ENCODE data around the gene ALDH1A3.
A peak's percentile ranks its signal among the peaks of the same experiment; 100 is the strongest.

ALDH1A3 gene

DNA sequence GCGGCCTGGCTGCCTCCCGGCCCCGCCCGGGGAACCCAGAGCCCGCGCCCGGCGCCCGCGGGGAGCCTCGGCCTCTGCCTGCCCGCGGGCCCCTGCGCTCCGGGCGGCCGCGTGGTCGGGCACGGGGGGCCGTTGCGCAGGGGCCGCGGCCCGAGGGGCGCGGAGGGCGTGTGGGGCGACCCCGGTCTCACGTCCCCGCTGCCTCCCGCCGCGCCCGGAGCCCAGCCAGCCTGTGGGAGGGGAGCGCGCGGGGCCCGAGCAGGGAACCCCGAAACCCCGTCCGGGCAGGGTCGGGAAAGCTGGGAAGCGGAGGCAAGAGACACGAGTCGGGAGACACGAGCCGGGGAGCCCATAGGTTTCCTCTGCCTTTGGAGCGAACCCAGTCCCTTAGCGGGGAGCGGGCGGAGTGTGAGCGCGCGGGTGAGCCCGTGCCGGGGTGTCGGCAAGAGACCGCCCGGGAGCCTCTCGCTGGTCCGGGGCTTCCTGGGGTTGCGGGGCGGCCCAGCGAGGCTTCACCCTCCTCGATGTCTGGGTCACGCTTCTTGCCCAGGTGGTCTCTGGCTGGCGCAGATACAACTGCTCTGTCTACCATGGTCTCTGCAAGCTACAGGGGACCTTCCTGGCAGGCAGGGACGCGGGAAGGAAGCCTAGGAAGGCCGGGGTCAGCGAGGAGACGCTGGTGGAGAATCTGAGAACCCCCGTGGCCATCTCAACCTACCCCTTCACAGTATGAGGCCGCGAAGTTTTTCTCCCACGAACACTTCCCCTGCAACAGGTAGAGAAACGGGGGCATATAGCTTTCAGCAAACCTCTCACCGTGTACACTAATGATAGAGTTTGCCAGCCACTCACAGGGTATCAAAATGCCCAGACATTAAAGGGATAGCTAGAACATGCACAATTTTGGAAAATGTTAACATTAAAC is 40.1 kb downstream of the ALDH1A3 start:
- WGBS (ENCODE audit: extremely low coverage, insufficient coverage, insufficient read length) = no CpG with 5 or more reads among the region's 80 CpGs

DNA sequence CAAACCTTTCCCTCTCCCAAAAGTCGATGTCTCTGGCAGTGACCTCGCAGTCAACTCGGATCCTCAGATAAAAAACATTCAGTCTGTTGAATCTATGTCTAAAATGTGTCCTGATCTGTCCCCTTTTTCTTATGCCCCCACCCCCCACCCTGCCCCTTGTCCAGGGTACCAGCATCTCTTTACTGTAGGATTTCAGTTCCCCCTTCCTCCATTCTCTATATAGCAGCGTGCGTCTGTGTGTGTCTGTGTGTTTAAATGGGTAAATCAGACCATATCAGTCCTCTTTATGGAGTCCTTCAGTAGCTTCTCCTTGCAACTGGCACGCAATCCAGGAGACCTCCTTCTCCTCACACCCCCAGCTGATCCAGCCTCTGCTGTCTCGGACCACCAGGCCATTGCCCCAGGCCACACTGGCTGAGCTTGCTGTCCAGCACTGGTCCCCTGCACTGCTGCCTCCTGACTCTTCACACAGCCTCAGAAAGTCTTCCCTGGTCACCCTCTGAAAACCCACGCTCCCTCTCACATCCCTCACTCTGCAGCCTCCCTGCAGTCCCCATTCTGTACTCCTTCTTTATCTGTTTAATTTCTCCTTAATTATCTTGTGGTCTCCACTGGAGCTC is 41.0 kb downstream of the ALDH1A3 start:
- no peak overlapping the region for H3K4ac ChIP-seq (ENCODE audit: low read depth, low read length)
- H3K79me2 ChIP-seq (ENCODE audit: control insufficient read depth, insufficient read depth, low read length, poor library complexity) = peaks cover 7% of the 10 kb centered on the region
- no peak overlapping the region for H2AK5ac ChIP-seq (ENCODE audit: low read length)
- peaks cover 28% of the 10 kb centered on the region for H3K27me3 ChIP-seq (ENCODE audit: insufficient read depth, low read length)
- H3K23ac ChIP-seq (ENCODE audit: low read length) = no peak overlapping the region
- peaks cover 1% of the 10 kb centered on the region for H3K9me3 ChIP-seq (ENCODE audit: insufficient read depth, low read depth, low read length)
- no peak for DNase-seq
- no peak overlapping the region for H4K8ac ChIP-seq (ENCODE audit: low read depth, low read length)
- H3K27ac ChIP-seq (ENCODE audit: low read depth, low read length) = no peak overlapping the region
- H2BK12ac ChIP-seq (ENCODE audit: low read length) = no peak overlapping the region
- H3K14ac ChIP-seq (ENCODE audit: low read length) = no peak overlapping the region
- no peak overlapping the region for H3K4me3 ChIP-seq (ENCODE audit: low read depth, low read length)
- H2AFZ ChIP-seq (ENCODE audit: insufficient read depth, low read length, poor library complexity) = no peak overlapping the region
- no CpG with 5 or more reads among the region's 8 CpGs for WGBS (ENCODE audit: extremely low coverage, insufficient coverage, insufficient read length)
- peaks cover 13% of the 10 kb centered on the region in 2 experiments for H3K4me1 ChIP-seq (ENCODE audit: control insufficient read depth in 1 of 2, insufficient read depth in 2 of 2, low read length in 2 of 2)
- H2BK5ac ChIP-seq (ENCODE audit: low read depth, low read length, poor library complexity) = no peak overlapping the region
- H4K12ac ChIP-seq (ENCODE audit: low read depth, low read length) = no peak overlapping the region
- H2BK120ac ChIP-seq (ENCODE audit: insufficient read depth, low read length, poor library complexity) = no peak overlapping the region
- H3K9ac ChIP-seq (ENCODE audit: low read length) = no peak overlapping the region
- H4K91ac ChIP-seq (ENCODE audit: low read depth, low read length) = no peak overlapping the region
- no peak overlapping the region for H3K18ac ChIP-seq (ENCODE audit: low read length)
- no peak overlapping the region for H3K4me2 ChIP-seq (ENCODE audit: low read length)
- H3K36me3 ChIP-seq (ENCODE audit: control insufficient read depth in 1 of 2, insufficient read depth in 2 of 2, low read length in 2 of 2) = no peaks in the 10 kb centered on the region
- peaks cover 9% of the 10 kb centered on the region for H3K79me1 ChIP-seq (ENCODE audit: low read length)

More for the DNA sequence above, 40.1 kb downstream of the ALDH1A3 start:
- Histone ChIP-seq H3K4me1 (ENCODE audit: control insufficient read depth in 1 of 2, insufficient read depth in 2 of 2, low read length in 2 of 2) (peaks cover 13% of the 10 kb centered on the region in 2 experiments), H3K4me3 (ENCODE audit: low read depth, low read length) (peak overlapping the region; percentile 57), H3K79me1 (ENCODE audit: low read length) (peaks cover 9% of the 10 kb centered on the region), H4K12ac (ENCODE audit: low read depth, low read length) (peak overlapping the region; percentile 55), H3K27ac (ENCODE audit: low read depth, low read length) (no peak overlapping the region), H3K36me3 (ENCODE audit: control insufficient read depth in 1 of 2, insufficient read depth in 2 of 2, low read length in 2 of 2) (no peaks in the 10 kb centered on the region), H3K4me2 (ENCODE audit: low read length) (peak overlapping the region; percentile 74), H3K14ac (ENCODE audit: low read length) (peak overlapping the region; percentile 56), H3K4ac (ENCODE audit: low read depth, low read length) (peak overlapping the region; percentile 82), H3K18ac (ENCODE audit: low read length) (peak overlapping the region; percentile 57), H2AFZ (ENCODE audit: insufficient read depth, low read length, poor library complexity) (peak overlapping the region; percentile 97), H3K27me3 (ENCODE audit: insufficient read depth, low read length) (peaks cover 28% of the 10 kb centered on the region), H2BK12ac (ENCODE audit: low read length) (no peak overlapping the region), H2BK5ac (ENCODE audit: low read depth, low read length, poor library complexity) (no peak overlapping the region), H3K23ac (ENCODE audit: low read length) (no peak overlapping the region), H3K9ac (ENCODE audit: low read length) (no peak overlapping the region), H4K91ac (ENCODE audit: low read depth, low read length) (peak overlapping the region; percentile 83), H3K79me2 (ENCODE audit: control insufficient read depth, insufficient read depth, low read length, poor library complexity) (peaks cover 7% of the 10 kb centered on the region), H2BK120ac (ENCODE audit: insufficient read depth, low read length, poor library complexity) (peak overlapping the region; percentile 67), H2AK5ac (ENCODE audit: low read length) (no peak overlapping the region), H3K9me3 (ENCODE audit: insufficient read depth, low read depth, low read length) (peaks cover 1% of the 10 kb centered on the region), H4K8ac (ENCODE audit: low read depth, low read length) (peak overlapping the region; percentile 59)
- peak in 1 of 2 donors; percentile 19 for DNase-seq

- H4K12ac ChIP-seq (ENCODE audit: low read depth, low read length) = no peak overlapping the region
- no peak overlapping the region for H3K4me3 ChIP-seq (ENCODE audit: low read depth, low read length)
- no peak overlapping the region for H4K91ac ChIP-seq (ENCODE audit: low read depth, low read length)
- H2BK120ac ChIP-seq (ENCODE audit: insufficient read depth, low read length, poor library complexity) = no peak overlapping the region
- no CpG with 5 or more reads among the region's 13 CpGs for WGBS (ENCODE audit: extremely low coverage, insufficient coverage, insufficient read length)
- peaks cover 9% of the 10 kb centered on the region for H3K79me1 ChIP-seq (ENCODE audit: low read length)
- H3K27me3 ChIP-seq (ENCODE audit: insufficient read depth, low read length) = peaks cover 28% of the 10 kb centered on the region
- no peak overlapping the region for H2BK12ac ChIP-seq (ENCODE audit: low read length)
- H4K8ac ChIP-seq (ENCODE audit: low read depth, low read length) = no peak overlapping the region
- DNase-seq = no peak
- H3K79me2 ChIP-seq (ENCODE audit: control insufficient read depth, insufficient read depth, low read length, poor library complexity) = peaks cover 7% of the 10 kb centered on the region
- H2BK5ac ChIP-seq (ENCODE audit: low read depth, low read length, poor library complexity) = no peak overlapping the region
- H3K9ac ChIP-seq (ENCODE audit: low read length) = no peak overlapping the region
- no peak overlapping the region for H3K4me2 ChIP-seq (ENCODE audit: low read length)
- H2AK5ac ChIP-seq (ENCODE audit: low read length) = no peak overlapping the region
- H2AFZ ChIP-seq (ENCODE audit: insufficient read depth, low read length, poor library complexity) = no peak overlapping the region
- H3K36me3 ChIP-seq (ENCODE audit: control insufficient read depth in 1 of 2, insufficient read depth in 2 of 2, low read length in 2 of 2) = no peaks in the 10 kb centered on the region
- H3K18ac ChIP-seq (ENCODE audit: low read length) = no peak overlapping the region
- H3K4ac ChIP-seq (ENCODE audit: low read depth, low read length) = no peak overlapping the region
- H3K23ac ChIP-seq (ENCODE audit: low read length) = no peak overlapping the region
- H3K9me3 ChIP-seq (ENCODE audit: insufficient read depth, low read depth, low read length) = peaks cover 1% of the 10 kb centered on the region
- no peak overlapping the region for H3K27ac ChIP-seq (ENCODE audit: low read depth, low read length)
- H3K14ac ChIP-seq (ENCODE audit: low read length) = no peak overlapping the region
- H3K4me1 ChIP-seq (ENCODE audit: control insufficient read depth in 1 of 2, insufficient read depth in 2 of 2, low read length in 2 of 2) = peaks cover 13% of the 10 kb centered on the region in 2 experiments
Observed at GRCh38 chr15:100922192-100923040, 42.8 kb downstream of the ALDH1A3 start.

DNA sequence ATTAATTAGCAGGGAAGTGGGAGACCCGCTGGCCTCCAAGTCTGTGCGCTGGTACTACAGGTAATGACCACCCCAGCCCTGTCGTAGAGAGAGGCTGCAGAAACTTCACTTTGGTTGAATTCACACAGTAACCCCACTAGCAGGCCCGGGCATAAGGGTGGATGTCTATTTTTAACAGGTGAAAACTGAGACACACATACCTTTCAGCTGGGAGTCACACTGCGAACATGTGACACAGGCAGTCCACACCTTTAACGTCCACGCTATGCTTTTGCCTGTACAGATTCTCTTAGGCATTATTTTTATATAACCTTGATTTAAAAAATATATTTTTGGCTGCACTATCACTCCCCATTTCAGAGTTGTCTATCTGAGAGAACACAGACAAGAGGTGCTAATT is 43.4 kb downstream of the ALDH1A3 start:
- H2BK5ac ChIP-seq (ENCODE audit: low read depth, low read length, poor library complexity) = no peak overlapping the region
- no peak overlapping the region for H2AK5ac ChIP-seq (ENCODE audit: low read length)
- peaks cover 1% of the 10 kb centered on the region for H3K9me3 ChIP-seq (ENCODE audit: insufficient read depth, low read depth, low read length)
- DNase-seq = peak in 1 of 2 donors; percentile 28
- no peaks in the 10 kb centered on the region for H3K36me3 ChIP-seq (ENCODE audit: control insufficient read depth in 1 of 2, insufficient read depth in 2 of 2, low read length in 2 of 2)
- H3K79me1 ChIP-seq (ENCODE audit: low read length) = peaks cover 9% of the 10 kb centered on the region
- no peak overlapping the region for H3K14ac ChIP-seq (ENCODE audit: low read length)
- peaks cover 7% of the 10 kb centered on the region for H3K79me2 ChIP-seq (ENCODE audit: control insufficient read depth, insufficient read depth, low read length, poor library complexity)
- H4K8ac ChIP-seq (ENCODE audit: low read depth, low read length) = no peak overlapping the region
- peaks cover 27% of the 10 kb centered on the region for H3K27me3 ChIP-seq (ENCODE audit: insufficient read depth, low read length)
- peaks cover 13% of the 10 kb centered on the region in 2 experiments for H3K4me1 ChIP-seq (ENCODE audit: control insufficient read depth in 1 of 2, insufficient read depth in 2 of 2, low read length in 2 of 2)
- no peak overlapping the region for H3K4me2 ChIP-seq (ENCODE audit: low read length)
- no peak overlapping the region for H3K18ac ChIP-seq (ENCODE audit: low read length)
- H3K23ac ChIP-seq (ENCODE audit: low read length) = no peak overlapping the region
- no peak overlapping the region for H2AFZ ChIP-seq (ENCODE audit: insufficient read depth, low read length, poor library complexity)
- H3K4ac ChIP-seq (ENCODE audit: low read depth, low read length) = no peak overlapping the region
- no peak overlapping the region for H3K4me3 ChIP-seq (ENCODE audit: low read depth, low read length)
- H2BK120ac ChIP-seq (ENCODE audit: insufficient read depth, low read length, poor library complexity) = no peak overlapping the region
- H2BK12ac ChIP-seq (ENCODE audit: low read length) = no peak overlapping the region
- H3K27ac ChIP-seq (ENCODE audit: low read depth, low read length) = no peak overlapping the region
- WGBS (ENCODE audit: extremely low coverage, insufficient coverage, insufficient read length) = no CpG with 5 or more reads among the region's 7 CpGs
- H4K91ac ChIP-seq (ENCODE audit: low read depth, low read length) = no peak overlapping the region
- no peak overlapping the region for H4K12ac ChIP-seq (ENCODE audit: low read depth, low read length)
- no peak overlapping the region for H3K9ac ChIP-seq (ENCODE audit: low read length)
